Measurements from ENCODE around the gene FNBP1.
"Not testable (repeated sequence)": the region's sequence is repeated elsewhere in the genome, so short reads cannot be mapped to it uniquely, and the experiment has no call there.

The FNBP1 gene

DNA sequence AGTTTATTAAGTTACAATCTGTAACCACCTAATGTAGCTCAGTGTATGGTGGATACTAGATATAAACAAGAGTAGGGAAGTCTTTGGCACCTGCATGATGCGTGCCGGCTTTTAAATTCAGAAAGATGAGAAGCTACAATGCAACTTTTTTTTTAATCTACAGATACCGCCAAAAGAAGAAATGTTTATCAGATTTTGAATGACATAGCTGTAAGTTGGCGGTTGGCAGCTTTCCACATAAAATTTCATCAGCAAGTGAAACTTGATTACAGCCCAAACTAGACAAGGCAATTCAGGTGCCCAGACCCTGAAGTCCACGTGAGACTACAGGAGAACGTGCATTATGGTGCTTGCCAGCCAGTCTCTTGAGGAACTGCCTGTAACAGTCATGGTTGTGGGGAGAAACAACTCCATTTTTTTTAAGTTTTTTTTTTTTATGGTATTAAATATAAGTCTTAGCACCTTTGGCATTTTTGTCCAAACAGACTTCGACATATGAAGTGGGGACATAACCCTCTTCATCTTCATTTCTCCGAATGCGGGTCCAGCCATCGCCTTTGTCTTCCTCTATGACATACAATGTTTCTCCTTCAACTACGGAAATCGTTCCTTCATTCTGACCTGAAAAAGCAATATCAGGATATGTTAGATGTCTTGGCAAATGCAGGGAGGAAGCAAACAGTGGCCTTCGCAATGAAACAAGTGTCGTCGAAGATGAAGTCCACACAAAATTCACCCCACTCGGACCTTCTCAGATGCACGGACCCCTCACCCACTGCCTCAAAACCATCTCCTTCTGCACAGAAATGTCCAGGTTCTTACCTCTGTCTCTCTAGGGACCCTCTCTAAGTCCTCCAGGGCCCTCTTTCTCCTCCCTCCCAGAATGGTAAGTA, 147.4 kb downstream of the FNBP1 start:
- DNase-seq (ENCODE audit: low read depth in 2 of 3, low spot score in 2 of 3) = no peak

GRCh38 chr9:129894120-129894823, 148.7 kb downstream of the FNBP1 start:
- no peak for DNase-seq (ENCODE audit: low read depth in 2 of 3, low spot score in 2 of 3)

- DNase-seq (ENCODE audit: low read depth in 2 of 3, low spot score in 2 of 3) = no peak
These were observed 151.4 kb downstream of the FNBP1 start for GRCh38 chr9:129891569-129891968.

GRCh38 chr9:129890718-129891299, 152.2 kb downstream of the FNBP1 start:
- not testable (repeated sequence) for DNase-seq (ENCODE audit: low read depth in 2 of 3, low spot score in 2 of 3)

DNA sequence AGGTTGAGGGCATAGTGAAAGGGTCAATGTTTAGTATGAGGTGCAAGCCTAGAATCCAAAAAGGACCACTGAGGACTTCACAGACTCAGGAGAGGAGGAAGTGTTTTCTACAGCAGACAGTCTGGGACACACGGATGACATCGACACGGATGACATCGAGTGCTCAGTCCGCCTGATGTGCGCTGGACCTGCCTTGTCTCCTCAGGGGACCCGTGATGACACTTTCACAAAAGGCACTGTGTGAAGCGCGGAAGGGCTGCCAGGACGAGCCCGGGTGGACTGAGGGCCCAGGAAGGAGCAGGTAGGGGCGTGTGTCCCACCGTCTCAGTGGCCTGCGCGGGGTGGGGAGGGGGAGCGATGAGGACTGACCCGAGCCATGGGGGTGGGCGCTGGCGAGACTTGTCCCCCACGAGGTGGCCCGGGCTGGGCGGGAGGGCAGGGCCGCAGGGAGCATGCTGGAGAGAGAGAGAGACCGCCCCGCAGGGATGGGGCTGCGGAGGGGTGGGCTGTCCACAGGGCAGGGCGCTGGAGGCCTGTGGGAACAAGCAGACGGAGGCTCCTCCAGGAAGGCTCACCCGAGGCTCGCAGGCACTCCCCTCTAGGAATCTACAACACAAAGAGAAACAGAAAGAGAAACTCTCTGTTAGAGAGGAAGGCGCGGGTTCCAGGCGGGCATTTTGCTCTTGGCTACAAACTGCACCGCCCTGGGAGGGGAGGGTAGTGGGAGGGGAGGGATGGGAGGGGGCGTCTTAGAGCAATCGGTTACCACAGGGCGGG, 152.9 kb downstream of the FNBP1 start:
- DNase-seq (ENCODE audit: low read depth in 2 of 3, low spot score in 2 of 3) = peak; percentile 52 to 61 (median 61)

DNA sequence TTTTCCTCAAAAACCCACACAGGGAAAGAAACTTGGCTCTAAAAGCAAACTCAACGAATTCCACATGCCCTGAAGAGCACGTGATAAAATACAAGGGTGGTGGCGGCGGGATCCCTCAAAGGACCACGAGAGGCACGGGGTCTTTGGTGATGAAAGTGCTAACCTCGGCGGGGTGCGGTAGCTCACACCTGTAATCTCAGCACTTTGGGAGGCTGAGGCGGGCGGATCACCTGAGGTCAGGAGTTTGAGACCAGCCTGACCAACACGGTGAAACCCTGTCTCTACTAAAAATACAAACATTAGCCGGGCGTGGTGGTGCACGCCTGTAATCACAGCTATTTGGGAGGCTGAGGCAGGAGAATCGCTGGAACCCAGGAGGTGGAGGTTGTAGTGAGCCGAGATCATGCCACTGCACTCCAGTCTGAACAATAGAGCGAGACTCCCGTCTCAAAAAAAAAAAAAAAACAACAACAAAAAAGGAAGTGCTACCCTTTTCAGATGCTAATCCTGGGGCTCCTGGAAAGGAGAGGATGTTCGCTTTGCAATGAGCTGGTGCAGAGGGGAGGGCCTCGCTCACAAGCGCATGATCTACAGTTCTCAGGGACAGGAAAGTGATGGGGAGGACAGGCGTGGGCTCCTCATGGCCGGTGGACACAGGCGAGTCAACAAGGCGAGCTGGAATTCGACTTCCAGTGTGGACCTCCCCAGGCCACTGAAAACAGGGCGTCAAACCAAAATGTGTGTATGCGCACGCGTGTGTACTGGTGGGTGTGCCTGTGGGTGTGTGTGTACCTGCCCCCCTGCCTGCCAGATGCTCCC, 153.7 kb downstream of the FNBP1 start:
- no peak for DNase-seq (ENCODE audit: low read depth in 2 of 3, low spot score in 2 of 3)

DNA sequence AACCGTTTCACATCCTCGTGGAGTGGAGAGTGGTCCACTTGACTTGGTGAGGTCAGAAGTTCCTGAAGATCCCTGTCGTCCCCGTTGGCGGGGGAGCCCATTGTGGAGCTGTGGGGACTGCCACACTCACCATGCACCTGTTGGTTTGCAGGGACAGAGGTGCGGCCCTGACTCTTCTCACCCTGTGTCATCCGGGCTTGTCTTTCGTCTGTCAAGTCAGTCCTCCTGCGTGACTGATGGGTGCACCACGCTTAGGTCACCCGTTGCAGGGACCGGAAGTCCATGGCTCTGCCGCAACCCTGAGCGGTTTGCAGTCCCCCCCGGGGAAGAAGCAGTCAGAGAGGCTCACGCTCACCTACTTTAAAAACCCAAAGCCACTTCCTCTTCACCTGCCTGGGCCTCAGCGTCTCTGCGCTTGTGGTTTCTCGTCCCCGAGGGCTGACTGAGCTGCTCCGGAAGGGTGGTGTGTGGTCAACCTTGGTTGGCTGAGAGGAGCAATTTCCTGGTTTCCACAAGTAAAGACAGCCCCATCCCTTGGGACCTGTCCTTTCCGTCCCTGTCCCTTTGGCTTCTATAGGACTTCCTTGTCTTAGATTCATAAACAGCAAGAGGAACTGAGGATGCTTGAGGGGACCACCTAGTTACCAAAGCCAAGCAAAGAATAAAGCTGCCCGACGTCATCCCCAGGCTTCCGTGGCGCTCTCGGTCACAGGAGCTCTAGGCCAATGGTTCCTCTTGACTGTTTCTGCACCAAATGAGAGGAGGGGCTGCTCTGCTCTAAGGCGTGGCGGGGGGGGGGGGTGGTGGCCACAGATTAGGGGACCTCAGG, 154.5 kb downstream of the FNBP1 start:
- peak; percentile 66 to 89 (median 80) for DNase-seq (ENCODE audit: low read depth in 2 of 3, low spot score in 2 of 3)

- peak in 1 of 3 experiments; percentile 32 for DNase-seq (ENCODE audit: low read depth in 2 of 3, low spot score in 2 of 3)
These were observed 155.4 kb downstream of the FNBP1 start for GRCh38 chr9:129887334-129888292.

GRCh38 chr9:129886226-129887174, 156.5 kb downstream of the FNBP1 start:
- peak in 2 of 3 experiments; percentile 38 to 52 for DNase-seq (ENCODE audit: low read depth in 2 of 3, low spot score in 2 of 3)

DNA sequence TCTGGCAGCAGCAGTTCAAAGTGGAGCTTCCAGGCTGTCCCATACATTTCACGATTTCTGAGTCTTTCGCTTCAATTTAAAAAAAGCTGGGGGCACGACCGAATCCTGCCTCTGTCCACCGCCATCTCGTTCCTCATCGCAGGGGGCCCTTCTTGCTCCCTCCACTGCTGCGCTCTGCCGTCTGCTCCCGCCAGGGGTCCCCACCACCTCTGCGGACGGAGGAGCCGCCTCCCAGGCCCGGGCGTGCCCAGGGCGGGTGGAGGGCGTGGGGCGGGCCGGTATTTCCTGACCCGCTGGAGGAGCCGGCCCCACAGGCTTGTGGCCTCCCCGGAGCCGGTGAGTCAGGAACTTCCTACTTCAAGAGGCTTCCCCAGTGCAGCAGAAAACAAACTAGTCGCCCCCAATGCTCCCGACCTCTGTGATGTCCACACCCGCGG, 157.3 kb downstream of the FNBP1 start:
- DNase-seq (ENCODE audit: low read depth in 2 of 3, low spot score in 2 of 3) = peak; percentile 80 to 94 (median 87)

- DNase-seq (ENCODE audit: low read depth in 2 of 3, low spot score in 2 of 3) = no peak
These were observed 157.8 kb downstream of the FNBP1 start for GRCh38 chr9:129885018-129885669.

DNA sequence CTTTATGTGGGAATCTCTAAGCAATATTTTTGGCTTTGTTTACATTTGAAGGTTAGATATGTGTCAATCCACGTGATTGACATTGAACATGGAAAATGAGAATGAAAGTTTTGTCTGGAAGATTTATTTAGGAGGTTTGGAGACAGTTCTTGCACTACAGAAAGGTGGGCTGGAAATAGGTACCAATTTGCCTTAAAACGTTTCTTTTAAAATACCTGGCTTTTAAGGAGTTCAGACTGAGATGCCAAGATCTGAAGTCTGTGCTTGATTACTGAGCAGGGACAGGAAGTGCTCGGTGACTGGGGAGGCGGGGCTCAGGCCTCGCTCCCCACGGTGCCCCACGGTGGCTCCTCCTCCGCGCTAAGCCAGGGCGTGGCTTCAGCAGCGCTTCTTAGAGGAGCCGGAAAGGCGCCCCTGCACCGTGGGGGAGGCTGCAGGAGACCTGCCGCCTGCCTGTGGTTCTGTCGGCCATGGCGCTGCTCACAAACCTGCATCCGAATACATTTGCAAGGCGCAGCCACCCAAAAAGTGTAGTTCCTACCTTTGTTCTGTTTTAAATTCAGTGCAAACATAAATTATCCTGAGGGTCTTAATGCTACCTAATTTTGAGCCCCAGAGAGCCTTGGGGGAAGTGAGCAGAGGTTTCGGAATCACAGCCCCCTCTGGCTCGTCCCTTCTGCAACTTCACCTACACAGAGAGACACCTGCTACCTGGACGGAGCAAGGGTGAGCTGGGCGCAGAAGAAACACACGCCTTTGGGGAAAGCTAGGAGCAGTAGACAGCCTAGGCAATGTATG, 158.6 kb downstream of the FNBP1 start:
- peak; percentile 88 to 90 (median 89) for DNase-seq (ENCODE audit: low read depth in 2 of 3, low spot score in 2 of 3)

DNA sequence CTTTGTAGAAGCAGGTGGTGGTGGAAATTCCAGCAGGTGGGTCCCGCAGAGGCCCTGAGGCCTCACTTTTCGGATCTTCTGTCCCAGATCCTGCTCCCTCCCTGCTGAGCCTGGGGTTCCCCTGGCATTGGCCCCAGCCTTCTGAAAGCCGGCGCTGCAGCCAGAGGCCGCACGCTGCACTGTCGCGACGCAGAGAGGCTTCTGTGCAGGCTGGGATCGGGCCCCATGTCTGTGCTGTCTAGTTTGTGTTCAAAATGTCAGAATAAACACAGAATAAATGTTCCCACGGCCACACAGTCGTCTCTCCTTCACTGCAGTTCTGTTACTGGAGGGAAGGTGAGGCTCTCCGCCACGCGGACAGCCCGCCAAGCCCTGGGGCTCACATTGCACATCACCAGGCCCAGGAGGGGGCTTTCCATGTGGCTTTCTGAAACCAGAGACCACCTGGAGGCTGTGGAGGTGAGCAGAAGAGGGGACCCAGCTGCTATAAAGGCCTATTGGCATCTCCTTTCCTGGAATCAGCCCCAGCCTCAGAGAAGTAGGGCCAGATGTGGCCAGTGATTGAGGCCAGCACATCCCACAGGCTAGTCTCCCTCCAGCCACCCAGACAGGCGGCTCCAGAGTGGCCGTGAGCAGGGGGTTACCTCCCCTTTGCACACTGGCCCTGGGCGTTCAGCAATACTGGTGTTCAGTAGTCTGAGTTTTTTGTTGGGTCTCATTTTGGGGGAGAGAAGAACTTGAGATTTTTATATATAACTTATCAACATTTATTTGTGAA, 161.3 kb downstream of the FNBP1 start:
- DNase-seq (ENCODE audit: low read depth in 2 of 3, low spot score in 2 of 3) = no peak

GRCh38 chr9:129880654-129881546, 162.1 kb downstream of the FNBP1 start:
- no peak for DNase-seq (ENCODE audit: low read depth in 2 of 3, low spot score in 2 of 3)

Measured in activated CD8-positive, alpha-beta memory T cell treated with anti-CD3 and anti-CD28 coated beads for 48 hours (primary cell).